Choroid plexus epithelial cell (primary cell): ENCODE measurements around the gene TAF3.

Source experiments
- DNase-seq: peaks from one replicate; pipeline ENCODE4 v3.0.0-alpha.2; 2010; ENCODE audit warnings: low read depth
- H3K4me3 ChIP-seq: 2 replicates; pipeline ENCODE4 v1.5.1; 2011; ENCODE audit warnings: low read depth, mild to moderate bottlenecking, control low read depth, low read length, moderate library complexity
- TF ChIP-seq, protein P1 (sequence below): conservative IDR thresholded peaks from 2 replicates; pipeline ENCODE4 v1.5.1; 2011; ENCODE audit warnings: low read depth, mild to moderate bottlenecking, control low read depth, inconsistent platforms, low read length, moderate library complexity

TAF3 gene

DNA sequence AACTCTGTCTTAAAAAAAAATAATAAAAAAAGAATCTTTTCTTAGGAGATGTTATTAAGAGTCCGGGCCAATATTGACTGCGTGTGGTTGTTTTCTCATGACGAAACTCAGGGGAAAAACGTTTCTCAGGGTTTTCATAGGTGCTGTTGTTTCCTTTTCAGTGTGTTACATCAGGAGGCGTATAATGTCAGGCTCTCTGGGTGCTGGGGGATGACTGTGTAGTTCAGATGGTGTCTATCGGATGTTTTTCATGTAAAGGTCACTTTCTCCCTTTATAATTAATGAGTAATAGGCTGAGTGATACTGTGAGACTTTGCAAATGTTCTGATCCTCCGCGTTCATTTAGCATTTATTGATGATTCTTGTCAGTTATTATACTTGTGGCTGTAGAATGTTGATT lies 84.1 kb downstream of the TAF3 start:
- H3K4me3 ChIP-seq, result no peak overlapping the region
- TF ChIP-seq, protein P1, sequence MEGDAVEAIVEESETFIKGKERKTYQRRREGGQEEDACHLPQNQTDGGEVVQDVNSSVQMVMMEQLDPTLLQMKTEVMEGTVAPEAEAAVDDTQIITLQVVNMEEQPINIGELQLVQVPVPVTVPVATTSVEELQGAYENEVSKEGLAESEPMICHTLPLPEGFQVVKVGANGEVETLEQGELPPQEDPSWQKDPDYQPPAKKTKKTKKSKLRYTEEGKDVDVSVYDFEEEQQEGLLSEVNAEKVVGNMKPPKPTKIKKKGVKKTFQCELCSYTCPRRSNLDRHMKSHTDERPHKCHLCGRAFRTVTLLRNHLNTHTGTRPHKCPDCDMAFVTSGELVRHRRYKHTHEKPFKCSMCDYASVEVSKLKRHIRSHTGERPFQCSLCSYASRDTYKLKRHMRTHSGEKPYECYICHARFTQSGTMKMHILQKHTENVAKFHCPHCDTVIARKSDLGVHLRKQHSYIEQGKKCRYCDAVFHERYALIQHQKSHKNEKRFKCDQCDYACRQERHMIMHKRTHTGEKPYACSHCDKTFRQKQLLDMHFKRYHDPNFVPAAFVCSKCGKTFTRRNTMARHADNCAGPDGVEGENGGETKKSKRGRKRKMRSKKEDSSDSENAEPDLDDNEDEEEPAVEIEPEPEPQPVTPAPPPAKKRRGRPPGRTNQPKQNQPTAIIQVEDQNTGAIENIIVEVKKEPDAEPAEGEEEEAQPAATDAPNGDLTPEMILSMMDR, result no peak
- DNase-seq, result no peak

DNA sequence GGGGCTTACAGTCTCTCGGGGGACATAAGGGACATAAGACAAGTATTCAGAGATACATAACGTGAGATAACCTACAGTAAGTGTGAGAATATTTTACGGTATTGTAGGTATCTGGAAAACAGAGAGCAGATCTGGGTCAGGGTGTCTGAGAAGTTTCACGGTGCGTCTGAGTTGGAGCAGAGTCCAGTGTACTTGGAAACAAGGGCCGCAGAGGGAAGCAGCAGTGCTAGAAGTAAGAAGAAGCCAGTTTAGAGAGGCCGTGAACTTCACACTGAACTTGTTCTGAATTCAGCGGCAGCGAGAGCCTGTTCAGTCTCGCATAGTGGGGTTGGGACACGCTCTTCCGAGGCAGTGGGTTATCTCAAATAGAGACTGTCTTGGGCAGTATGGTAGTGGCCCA lies 85.5 kb downstream of the TAF3 start:
- H3K4me3 ChIP-seq, result no peak overlapping the region
- DNase-seq, result no peak
- TF ChIP-seq, protein P1, result no peak

DNA sequence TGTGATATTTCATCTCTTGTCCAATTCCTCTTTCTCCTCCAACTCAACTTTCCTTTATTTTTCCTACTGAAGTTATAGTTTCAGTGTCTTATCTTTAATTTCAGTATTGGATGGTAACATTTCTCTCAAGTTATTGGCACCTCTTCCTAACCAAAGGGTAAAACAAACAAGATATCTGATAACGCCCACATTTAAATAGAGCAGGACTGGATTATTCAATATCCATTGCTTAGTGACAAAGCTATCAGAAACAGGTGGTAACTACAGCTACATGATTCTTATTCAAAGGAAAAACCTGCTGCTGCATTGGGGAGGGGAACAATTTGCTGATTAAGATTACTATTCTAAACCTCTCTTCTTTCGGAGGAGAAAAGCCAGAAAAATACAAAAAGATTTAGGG lies 87.8 kb downstream of the TAF3 start:
- no peak overlapping the region for H3K4me3 ChIP-seq
- no peak for DNase-seq
- TF ChIP-seq, protein P1, result no peak

DNA sequence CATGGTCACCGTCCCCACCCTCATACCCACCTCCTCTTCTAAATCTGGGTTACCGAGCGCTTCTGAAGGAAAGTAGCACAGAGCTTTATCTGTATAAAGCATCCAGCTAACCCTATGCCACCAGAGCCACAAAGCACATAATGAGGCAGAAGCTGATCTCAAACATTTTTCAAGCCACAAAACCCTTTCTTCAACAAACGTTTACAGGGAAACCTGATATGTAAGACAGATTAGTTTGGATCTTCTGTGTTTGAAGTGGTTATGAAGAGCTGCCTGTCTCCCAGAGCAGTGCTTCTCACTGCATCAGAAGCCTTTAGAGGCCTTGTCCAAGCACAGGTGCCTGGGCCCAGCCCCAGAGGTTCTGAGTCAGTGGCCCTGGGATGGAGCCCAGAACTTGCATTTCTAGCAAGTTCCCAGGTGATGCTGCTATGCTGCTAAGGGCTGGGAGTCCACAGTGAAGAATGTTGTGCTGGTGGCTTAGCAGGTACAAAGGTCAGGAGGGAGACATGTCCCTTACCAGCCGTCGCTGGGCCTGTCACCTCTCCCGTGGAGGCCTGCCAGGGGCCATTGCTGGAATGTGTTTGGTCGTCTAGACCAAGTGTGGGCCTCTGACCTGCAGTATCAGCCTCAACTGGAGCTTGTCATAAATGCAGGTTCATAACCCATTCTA lies 90.4 kb downstream of the TAF3 start:
- no peak overlapping the region for H3K4me3 ChIP-seq
- DNase-seq, result no peak
- TF ChIP-seq, protein P1, result no peak

DNA sequence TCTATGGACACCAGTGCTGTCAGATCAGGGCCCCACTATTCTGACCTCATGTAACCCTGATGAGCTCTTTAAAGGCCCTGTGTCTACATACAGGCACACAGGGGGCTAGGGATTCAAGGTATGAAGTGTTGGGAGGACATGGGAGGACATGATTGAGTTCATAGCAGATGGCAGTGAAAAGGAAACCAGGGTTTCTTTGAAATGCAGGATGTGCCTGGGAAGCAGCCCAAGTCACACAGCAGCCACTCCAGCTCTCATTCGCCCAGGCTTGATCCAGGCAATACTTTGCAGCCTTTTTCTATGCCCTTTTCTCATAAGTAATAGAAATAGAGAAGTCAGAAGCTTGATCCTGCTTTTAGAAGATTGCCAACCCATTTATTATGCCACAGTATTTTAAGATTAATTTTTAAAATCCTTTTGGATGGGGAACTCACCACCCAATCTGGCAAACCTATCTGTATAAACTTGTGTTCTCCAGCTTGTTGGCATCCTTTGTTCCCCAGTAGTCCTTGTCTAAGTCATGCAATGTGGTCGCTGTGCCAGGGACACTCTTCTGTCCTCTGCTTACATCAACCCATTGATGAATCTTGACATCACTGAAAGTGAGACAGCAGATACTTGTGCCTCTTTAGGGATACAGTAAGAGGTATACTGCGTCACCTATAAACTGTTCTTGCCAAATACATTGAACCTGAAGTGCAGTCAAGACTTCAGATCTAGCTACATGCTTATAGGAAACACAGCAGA lies 95.0 kb downstream of the TAF3 start:
- TF ChIP-seq, protein P1, result no peak
- DNase-seq, result no peak

DNA sequence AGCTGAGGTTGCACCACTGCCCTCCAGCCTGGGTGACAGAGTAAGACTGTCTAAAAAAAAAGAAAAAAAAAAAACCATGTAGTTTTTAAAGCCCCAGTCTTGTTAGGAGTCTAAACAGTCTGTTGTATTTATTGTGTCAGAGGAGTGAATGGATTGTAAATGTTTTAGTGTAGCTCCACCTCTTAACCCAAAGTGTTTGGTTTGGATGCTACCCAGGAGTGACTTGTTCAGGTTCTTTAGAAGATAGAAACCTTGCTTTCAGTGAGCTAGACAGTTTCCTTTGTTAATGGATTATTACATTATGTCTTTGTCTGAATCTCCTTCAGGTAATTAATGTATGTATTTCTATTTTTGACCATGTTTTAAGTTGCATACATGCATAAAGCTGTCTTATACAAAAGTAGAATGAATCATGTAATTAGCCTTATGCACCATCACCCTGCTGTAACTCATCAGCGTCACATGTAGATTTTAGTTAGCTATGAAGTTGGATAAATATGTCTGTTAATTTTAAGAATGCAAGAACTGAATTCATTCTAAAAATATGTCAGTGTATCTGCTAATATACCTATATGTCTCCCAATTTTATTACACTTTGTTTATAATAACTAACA lies 97.7 kb downstream of the TAF3 start:
- no peak overlapping the region for H3K4me3 ChIP-seq
- TF ChIP-seq, protein P1, result no peak
- peak; percentile 78 for DNase-seq

More for the DNA sequence above, 95.0 kb downstream of the TAF3 start:
- H3K4me3 ChIP-seq, result no peak overlapping the region

DNA sequence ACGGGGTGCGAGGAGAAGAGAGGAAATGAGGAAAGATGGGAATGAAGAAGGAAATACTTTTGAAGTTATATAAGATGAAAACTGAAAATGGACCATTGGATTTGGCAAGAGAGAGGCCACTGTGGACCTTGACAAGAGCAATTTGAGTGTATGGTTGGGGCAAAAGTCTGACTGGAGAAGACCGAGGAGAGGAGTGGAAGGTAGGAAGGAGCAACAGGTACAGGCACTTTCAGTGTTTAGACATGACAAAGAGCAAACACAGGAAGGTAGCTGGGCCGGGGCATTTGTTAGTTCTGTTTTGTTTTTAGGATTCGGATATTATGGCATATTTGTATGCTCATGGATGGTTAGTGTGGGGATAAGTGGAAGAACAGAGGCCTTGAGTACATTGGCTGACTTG lies 99.4 kb downstream of the TAF3 start:
- no peak for DNase-seq
- no peak overlapping the region for H3K4me3 ChIP-seq
- TF ChIP-seq, protein P1, result no peak
